Stimulated activated CD8-positive, alpha-beta memory T cell treated with anti-CD3 and anti-CD28 coated beads, Interleukin-12 subunit alpha, Interleukin-12 subunit beta, amount 100 ng/mL, for 1 hour (primary cell): ENCODE data around the gene CDC14A.
"Not testable (repeated sequence)": the region's sequence is repeated elsewhere in the genome, so short reads cannot be mapped to it uniquely, and the experiment has no call there.

ENCODE experiments used
- DNase-seq: peaks from one replicate; pipeline ENCODE4 v3.0.0-alpha.2; 2020; ENCODE audit warnings: low read depth

The CDC14A gene

DNA sequence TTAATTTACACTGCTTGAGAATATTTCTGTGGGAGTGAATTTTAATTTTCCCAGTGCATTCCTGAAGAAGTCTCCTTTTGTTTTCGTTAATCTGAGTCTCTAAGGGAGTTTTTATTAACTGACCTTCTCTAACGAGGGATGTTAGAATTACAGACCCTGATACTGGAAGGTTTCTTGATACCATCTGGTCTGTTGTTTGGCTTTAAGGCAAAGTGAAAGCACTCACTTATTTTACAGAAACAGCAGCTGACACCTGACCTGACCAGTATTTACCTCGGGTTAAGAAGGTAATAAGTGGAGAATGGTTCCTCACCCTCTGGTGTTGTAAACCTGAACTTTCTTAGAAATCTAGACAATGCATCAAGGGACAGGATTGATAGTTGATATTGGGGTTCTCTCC is 12.4 kb downstream of the CDC14A start:
- no peak for DNase-seq

DNA sequence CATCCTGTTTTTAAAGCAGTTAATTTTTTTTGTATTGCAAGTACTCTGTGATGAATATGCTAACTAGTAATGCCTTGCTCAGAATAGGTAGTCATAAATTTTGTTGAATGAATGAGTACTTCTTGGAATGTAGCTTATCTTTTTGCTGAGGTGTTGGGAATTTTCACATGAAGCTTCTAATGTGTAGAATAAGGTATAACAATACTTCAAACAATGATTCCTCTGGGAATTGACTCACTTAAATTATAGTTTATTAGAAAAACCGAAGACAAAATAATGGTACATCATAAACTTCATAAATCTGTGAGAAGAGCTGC is 13.9 kb downstream of the CDC14A start:
- no peak for DNase-seq

DNA sequence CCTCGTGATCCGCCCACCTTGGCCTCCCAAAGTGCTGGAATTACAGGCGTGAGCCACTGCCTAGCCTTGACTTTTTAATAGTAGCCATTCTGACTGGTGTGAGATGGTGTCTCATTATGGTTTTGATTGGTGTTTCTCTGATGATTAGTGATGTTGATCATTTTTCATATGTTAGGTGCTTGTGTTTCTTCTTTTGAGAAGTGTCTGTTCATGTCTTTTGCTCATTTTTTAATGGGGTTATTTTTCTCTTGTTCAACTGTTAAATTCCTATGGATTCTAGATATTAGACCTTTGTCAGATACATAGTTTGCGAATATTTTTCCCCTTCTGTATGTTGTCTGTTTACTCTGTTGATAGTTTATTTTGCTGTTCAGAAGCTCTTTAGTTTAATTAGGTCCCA is 17.0 kb downstream of the CDC14A start:
- not testable (repeated sequence) for DNase-seq

DNA sequence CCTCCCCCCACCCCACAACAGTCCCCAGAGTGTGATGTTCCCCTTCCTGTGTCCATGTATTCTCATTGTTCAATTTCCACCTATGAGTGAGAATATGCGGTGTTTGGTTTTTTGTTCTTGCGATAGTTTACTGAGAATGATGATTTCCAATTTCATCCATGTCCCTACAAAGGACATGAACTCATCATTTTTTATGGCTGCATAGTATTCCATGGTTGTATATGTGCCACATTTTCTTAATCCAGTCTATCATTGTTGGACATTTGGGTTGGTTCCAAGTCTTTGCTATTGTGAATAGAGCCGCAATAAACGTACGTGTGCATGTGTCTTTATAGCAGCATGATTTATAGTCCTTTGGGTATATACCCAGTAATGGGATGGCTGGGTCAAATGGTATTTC is 21.6 kb downstream of the CDC14A start:
- DNase-seq = not testable (repeated sequence)

DNA sequence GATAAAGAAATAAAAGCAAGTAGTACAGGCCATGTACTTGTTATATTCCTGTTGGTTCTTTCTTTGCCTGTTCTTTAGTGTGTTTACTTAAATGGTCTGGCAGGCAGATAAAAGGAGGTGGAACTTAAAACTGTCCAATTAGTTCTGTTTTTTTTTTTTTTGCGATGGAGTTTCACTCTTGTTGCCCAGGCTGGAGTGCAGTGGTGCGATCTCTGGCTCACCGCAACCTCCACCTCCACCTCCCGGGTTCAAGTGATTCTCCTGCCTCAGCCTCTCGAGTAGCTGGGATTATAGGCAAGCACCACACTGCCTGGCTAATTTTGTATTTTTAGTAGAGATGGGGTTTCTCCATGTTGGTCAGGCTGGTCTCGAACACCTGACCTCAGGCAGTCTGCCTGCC is 24.6 kb downstream of the CDC14A start:
- not testable (repeated sequence) for DNase-seq

DNA sequence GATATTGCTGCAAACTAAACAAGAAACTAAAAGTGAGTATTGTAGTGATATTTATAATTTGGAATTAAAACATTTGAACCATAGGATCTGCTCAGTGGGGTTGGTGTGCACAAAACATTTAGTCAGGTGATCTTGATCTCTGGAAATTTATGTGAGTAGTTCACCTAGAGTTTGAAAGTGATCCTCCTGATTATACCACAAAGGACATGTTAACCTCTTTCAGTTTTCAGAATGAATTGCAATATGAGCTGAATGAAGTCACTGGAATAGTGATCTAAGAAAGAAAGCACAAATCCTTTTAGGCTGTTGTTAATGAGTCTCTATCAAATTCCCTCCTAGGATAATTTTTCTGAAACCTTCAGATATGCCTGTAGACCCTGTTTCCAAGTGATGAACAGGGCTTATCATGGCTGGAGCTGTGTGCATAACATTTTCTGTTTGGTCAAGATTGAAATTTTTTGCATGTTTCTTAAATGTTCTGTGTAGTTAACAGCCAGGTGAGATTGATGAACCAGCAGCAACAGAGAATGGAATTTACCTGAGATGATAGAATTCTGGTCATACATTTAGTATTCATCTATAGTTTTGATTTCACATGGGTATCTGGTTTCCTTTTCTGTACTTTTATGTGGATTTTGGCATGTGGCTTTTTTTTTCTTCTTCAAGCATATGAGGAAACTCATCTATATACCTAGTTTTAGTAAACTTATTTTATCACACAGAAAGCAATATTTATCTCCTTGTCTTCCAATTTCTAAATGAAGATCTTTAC is 25.5 kb downstream of the CDC14A start:
- no peak for DNase-seq

DNA sequence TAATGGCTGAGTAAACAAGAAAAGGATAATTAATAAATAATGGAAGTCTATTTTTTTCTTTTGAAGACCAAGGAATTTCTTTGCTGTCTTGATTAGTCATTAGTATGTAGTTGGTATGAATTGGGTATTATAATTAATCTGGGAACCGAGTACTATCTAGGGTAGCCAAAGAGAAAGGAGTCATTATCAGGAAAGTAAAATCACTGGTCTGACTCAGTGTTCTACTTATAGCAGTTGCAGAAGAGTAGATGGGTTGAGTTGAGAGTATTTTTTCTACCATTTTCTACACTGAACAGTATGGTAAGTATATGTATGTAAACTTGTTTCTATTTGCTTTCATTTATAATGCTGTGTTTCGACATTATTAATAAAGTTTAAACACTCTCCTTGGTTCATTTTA is 26.6 kb downstream of the CDC14A start:
- DNase-seq = no peak

DNA sequence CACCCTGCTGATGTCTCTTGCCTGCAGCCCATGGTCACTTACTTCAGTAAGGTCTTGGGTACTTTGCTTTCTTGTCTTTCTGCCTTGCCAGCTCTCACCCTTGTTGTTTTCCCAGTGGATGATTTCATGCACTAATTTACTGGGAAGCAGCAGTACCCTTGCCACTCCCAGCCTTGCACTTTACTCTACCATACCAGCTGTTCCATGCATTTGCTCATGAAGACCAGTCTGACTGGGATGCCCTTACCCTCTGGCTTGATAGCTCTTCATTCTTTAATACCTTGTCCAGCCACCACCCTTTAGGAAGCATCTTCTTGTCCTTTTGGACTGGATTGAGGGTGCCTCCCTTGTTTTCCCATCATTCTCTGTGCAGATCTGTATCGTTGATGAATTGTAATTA is 28.3 kb downstream of the CDC14A start:
- DNase-seq = no peak

DNA sequence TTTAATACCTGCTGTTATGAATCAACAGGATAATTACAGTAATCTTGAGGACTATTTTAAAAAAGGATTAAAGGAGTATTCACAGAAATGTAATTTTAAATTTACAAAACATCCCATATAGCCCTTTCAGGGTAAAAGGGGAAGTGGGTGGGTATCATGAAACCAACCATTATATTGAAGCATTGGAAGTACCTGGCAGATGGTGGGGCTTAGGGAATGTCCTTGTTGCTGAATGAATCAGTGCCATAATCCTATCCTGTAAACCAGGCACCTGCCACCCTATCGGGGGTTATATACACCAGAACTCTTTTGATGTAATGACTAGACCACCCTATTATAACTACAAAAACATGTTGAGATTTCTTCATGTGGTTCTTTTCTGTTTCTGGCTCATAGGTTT is 30.4 kb downstream of the CDC14A start:
- DNase-seq = no peak

DNA sequence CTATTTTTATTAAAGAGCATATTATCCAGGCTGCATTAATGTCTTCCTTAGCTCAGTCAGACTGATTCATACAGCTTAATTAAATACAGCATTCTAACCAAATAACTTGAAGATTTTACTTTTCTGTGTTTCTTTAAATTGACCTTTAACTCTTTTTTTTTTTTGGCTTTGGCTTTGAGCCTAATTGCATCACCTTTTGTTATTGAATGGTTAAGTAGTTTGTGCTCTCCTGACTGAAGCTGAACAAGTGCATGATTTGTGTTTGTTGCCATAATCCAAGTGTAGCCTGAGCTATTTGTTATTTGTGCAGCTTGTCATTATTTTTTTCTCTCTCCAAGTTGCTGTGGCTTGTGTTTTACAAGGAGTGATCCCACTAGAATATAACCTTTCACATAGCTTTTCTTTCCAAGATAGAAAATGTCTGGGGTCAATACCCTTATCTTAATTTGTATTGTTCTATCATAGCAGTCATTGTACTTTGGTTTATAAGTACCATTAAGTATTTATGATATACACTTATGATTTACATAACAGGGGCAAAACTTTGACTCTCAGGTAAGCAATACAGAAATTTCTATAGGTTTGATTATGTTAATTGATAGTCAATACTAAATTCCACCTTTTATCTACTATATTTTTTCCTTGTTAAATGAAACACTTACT is 31.6 kb downstream of the CDC14A start:
- DNase-seq = no peak

DNA sequence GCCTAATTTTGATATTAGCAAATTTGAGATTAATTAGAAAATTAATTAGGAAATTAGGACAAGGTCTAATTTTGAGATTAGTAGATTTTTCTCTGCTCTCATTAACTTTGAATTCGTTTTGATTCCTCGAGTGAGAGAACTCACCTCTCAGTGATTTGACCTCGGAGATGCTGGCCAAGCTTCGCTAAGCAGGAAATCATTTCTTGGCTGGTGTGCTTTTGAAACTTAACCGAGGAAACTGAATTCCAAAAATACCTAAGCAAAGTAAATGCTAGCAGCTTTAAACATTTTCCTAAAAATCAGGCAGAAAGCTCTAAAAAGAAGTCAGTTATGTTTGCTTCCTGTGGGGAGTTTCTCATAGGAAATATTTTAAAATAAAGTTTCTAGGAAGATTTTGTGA is 34.9 kb downstream of the CDC14A start:
- no peak for DNase-seq

DNA sequence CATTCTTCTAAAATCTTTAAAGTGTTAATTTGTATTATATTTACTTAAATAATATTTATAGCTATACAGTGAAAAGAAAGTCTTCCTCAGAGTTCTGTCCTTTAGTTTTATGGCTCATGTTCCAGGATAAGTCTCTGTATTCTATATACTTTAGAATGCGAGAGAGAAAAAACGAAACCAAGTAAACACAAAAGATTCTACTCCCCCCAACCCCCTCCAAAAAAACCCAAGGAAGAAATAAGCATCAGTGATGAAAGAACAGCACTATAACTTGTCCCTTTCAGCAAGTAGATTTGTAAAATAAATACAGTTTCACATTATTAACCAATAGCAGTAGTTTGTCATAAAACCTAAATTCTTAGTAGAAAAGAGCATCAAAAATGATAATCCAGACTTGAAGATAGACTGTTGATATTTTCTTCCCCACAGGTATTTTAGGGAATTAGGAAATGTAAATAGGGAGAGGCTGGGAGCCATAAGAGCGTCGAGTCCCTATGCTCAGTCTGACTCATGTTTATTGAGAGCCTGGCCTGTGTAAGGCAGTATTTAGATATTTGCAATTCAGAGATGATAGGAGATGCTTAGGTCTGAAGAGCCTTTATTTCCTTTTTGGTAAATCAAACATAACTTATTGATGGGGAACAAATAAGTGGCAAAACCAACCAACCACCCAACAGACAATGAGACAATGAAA is 35.5 kb downstream of the CDC14A start:
- no peak for DNase-seq

DNA sequence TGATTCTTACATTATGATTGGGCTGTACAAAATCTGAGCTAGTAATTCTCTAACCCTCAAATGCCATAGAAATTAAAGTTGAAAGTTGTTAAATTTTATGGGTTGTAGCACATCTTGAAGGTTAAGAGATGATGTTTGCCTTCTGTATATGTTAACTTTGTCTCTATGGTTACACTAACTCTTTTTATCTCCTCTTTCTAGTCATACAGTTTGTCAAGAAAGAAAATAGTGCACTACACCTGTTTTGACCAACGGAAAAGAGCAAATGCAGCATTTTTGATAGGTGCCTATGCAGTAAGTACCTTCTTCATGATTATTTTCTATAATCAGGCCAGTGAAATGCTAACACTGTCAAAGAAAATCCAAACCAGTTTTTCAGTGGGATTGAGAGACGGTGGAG is 38.2 kb downstream of the CDC14A start:
- no peak for DNase-seq

DNA sequence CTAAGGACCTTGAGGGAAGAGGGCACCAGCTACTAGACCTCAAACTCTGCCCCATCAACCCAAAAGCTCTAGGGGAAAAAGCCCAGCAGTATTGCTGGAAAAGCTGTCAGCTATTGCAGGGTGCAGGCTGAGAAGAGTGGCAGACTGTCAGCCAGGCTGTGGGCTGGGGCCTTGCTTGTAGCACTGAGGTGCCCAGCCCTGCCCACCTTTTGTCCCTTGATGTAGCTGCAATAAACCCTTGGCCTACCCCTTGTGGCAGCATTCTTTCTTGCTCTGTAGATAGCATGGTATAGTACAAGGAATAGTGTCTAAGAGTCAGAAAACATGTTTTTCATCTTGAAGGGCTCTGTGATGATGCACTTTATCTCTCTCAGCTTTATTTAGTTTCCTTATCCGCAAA is 39.4 kb downstream of the CDC14A start:
- DNase-seq = no peak

DNA sequence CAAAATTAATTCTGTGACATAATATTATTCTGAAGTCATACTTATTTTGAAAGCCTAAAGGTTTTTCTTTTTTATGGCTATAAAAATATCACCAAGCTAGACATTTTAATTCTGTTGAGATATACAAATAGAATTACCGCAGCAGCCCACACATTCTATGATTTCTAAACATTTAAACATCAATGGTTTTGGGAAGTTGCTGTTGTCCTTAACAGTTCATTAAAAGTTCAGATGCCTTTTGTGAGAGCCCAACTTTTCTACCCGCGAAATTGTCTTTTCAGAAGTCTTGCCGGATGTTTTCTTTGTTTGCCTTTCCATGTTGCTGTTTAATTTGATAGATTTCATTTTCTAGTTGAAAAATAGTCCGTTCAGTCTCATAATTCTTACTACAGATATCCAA is 40.5 kb downstream of the CDC14A start:
- no peak for DNase-seq

DNA sequence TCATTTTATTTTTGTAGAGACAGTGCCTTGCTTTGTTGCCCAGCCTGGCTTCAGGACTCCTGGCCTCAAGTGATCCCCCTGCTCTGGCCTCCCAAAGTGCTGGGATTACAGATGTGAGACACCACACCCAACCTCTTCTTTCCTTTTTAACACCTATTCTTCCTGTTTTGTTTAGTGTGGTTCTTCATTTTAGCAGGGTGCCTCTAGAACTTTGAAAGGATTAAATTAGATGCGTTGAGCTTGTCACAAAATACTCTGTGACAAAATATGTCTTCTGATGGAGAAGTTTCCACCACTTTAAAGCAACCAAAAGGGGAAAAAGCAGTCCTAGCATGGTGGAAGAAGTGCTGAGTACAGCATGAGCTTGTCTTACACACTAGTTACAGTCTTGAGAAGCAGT is 42.0 kb downstream of the CDC14A start:
- no peak for DNase-seq

DNA sequence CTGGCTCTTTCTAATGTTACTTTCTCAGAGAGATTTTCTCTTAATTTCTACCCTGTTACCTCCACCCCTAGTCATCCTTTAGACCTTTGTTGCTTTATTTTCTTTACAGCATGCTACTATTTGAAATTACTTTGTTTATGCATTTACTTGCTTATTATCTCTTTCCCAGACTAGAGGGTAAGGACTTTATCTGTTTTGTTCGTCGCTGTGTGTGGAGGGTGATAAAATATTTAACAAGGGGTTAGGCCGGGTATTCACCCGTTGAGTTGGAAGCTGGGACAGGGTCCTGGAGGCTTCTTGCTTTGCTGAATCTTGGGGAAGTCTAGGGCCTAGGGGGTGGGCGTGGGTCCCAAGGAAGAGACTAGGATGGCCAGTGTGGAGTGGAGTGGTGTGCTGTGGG is 43.6 kb downstream of the CDC14A start:
- DNase-seq = no peak

DNA sequence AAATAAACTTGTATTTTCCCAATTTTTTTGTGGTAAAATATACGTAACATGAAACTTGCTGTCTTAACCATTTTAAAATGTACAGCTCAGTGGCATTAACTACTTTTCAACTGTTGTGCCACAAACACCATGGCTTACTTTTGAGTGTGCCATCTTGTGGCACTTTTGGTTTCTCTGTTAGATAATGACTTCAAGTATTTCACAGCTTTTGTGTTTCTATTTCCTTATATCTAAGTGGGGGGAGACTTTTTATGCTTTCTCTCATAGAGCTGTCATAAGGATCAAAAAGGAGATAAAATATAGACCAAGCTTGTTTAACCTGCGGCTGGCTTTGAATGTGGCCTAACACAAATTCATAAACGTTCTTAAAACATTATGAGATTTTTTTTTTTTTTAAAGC is 44.3 kb downstream of the CDC14A start:
- DNase-seq = no peak

DNA sequence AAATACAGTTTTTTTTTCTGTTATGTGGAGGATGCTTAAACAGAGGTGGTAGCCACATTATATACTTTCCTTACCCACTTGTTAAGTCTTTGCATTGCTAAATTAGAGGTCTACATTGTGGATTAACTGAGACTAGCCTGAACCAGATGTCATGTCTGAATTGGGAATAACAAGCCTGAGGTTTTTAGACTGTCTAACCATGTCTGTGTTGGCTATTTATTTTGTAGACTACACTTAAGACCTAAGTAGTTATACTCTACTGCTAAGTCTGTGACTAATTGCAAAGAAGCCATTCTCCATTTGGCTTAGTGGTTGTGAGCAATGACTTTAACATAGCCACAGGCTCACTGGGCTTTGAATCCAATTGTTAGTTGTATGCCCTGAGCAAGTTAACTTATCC is 45.4 kb downstream of the CDC14A start:
- no peak for DNase-seq

DNA sequence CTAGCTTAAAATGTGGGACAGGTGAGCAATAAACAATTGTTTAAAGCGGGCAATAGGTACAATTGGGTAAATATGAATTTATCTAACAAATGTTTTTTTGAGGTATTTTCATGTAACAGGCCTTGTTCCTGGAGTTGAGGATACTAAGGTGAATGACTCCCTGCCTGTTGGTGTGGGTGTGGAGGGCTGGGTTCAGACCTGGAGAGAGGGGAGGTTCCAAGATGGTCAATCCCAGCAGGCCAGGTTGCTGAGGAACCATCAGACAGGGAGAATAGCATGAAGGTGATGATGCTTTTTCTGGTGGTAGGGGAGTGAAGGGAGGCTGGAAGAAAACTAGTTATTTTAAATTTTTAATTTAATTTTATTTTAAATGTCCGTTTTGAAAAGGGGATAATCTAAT is 46.3 kb downstream of the CDC14A start:
- DNase-seq = no peak

DNA sequence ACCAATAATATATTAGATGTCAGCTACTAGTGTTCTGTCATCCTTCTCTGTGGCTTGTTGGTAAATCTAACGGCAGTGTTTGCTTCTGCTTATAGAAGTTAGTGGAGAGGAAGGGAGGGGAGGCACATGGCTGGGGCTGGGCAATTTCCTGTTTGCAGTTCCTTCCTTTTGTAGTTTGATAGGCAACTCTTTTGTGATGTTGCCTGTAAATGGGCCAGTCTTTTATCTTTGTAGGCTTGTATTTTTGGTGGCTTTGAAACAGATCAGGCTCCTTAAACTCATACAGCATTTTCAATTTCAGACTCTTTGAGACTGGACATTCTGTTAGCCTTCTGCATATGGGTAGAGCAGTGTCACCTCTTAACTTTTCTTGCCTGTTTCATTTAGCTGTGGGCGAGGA is 48.1 kb downstream of the CDC14A start:
- peak; percentile 30 for DNase-seq

DNA sequence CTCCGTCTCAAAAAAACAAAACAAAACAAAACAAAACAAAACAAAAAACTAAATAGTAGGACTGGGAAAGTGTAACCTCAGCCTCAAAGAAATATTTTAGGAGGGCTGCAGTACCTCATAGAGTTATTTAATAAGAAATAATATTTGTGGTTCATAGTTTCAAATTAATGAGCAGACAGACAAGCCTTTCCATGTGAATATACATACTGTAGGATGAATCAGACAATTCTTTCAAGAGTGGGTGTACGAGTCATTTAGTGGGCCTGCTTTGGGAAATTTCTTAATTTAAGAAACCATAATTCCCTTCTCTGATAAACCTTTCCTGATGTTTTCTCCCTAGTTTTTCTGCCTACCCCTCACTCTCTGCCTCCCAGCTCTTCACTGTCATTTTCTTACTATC is 52.5 kb downstream of the CDC14A start:
- no peak for DNase-seq

DNA sequence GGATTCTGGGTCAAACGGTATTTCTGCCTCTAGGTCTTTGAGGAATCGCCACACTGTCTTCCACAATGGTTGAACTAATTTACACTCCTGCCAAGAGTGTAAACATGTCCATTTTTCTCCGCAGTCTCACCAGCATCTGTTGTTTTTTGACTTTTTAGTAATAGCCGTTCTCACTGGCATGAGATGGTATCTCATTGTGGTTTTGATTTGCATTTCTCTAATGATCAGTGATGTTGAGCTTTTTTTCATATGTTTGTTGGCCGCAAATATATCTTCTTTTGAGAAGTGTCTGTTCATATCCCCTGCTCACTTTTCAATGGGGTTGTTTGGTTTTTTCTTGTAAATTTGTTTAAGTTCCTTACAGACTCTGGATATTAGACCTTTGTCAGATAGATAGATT is 53.6 kb downstream of the CDC14A start:
- not testable (repeated sequence) for DNase-seq

DNA sequence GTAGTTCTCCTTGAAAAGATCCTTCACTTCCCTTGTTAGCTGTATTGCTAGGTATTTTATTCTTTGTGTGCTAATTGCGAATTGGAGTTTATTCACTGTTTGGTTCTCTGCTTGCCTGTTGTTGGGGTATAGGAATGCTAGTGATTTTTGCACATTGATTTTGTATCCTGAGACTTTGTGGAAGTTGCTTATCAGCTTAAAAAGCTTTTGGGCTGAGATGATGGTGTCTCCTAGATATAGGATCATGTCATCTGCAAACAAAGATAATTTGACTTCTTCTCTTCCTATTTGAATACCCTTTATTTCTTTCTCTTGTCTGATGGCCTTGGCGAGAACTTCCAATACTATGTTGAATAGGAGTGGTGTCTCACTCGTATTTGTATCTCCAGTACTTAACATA is 55.1 kb downstream of the CDC14A start:
- not testable (repeated sequence) for DNase-seq
